HT1080 (cell line): ENCODE data around the gene LRRC43. TPM values are rescaled to one million over a fixed set of nuclear protein-coding genes. Genes with fewer than 3 reads are reported as not detected.
"Not testable (repeated sequence)": the region's sequence is repeated elsewhere in the genome, so short reads cannot be mapped to it uniquely, and the experiment has no call there.

Experiments
- DNase-seq: peaks from one replicate; pipeline ENCODE4 v3.0.0-alpha.2; 2015; ENCODE audit warnings: low read depth
- total RNA-seq: library from RNA; depleted of rRNA; stranded (reverse); fragments of >200 nt; shearing (Covaris generic); gene quantifications from 2 replicates; pipeline ENCODE4 v1.2.3, GENCODE V29; 2014

LRRC43 gene
- total RNA-seq, 1 experiment from 2014 or later = not detected

DNA sequence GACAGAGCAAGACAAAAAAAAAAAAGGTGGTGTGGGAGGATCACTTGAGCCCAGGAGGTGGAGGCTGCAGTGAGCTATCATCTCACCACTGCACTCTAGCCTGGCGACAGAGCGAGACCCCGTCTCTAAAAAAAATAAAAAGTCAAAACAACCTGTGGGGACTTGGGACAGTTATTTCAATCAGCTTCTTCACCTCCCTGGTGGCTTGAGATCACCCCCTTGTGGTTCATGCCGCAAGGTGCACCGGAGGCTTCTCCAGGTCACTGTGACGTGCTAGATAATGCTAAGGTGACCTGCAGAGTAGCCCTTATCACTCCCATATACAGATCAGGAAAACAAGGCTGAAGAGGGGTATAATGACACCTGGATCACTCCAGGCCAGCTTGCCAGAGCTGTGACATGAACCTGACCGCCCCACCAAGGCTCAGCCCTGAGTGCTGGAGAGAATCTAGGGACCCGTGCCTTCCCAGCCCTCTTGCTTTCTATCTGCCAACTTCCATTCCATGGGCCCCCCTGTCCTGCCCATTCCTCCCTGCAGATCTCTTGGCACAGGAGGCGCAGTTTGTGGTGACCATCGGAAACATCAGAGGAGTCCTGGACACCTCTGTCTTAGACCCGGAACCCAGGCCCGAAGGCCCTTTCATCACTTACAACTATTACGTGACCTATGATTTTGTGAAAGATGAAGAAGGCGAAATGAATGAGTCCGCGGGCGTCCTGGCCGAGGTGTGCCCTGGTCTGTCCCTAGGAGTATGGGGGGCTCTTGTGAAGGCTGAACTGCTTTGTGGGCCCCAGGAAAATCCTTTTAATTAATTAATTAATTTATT, 8.1 kb downstream of the LRRC43 start:
- DNase-seq = peak; percentile 60

- no peak for DNase-seq
Measured at GRCh38 chr12:122192441-122192840, 9.5 kb downstream of the LRRC43 start.

- no peak for DNase-seq
Measured at GRCh38 chr12:122194804-122195203, 11.9 kb downstream of the LRRC43 start.

DNA sequence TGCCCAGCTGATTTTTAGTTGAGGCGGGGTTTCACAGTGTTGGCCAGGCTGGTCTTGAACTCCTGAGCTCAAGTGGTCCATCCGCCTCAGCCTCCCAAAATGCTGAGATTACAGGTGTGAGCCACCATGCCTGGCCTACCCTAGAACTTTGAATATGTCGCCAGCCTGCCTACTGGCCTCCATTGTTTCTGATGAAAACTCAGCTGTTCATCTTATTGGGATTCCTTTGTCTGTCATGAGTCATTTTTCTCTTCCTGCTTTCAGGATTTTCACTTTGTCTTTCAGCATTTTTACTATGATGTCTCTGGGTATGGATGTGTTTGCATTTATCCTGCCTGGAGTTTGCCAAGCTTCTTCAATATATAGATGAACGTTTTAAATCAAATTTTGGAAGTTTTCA, 12.5 kb downstream of the LRRC43 start:
- no peak for DNase-seq

DNA sequence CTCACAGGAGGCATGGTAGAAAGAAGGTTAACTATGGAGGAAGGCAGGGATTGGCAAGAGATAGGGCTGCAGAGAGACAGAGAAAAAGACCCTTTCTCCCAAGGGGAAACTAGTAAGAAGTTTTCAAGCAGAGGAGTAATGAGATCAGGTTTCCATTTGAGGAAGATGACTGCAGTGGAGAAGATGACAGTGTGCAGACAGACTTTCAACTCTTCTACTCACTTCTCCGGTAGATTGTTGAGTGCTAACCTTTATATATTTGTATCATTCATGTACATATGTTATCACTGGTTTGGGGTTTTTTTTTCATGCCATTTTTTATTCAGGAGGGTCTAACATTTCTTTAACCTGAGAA, 14.7 kb downstream of the LRRC43 start:
- no peak for DNase-seq

DNA sequence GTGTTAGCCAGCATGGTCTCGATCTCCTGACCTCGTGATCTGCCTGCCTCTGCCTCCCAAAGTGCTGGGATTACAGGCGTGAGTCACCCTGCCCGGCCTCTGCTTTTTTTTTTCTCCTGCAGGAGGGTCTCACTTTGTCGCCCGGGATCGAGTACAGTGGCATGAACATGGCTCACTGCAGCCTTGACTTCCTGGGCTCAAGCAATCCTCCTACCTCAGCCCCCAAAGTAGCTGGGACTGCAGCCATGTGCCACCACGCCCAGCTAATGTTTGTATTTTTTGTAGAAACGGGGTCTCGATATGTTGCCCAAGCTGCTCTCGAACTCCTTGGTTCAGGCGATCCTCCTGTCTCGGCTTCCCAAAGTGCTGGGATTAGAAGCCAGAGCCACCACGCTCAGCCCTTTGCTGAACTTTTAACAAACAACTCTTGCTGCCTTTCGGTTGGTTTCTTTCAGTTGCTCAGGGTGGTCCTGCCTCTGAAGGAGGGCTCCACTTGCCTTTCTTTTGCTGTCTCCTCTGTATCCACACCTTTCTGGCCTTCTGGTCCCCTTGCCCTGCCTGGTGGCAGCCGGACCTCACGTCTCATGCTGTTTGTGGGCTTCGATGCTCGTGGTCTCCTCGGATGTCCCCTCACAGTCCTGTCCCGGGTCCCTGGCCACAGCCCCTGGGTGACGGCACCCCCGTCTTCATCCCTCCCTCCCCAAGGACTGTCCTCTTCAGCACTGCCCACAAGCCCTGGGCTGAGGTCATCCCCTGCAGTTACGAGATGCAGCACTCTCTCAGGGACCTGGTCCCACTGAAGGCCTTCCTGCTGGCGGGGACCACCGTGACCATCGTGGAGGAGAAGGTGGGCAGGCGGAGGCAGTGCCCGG, 16.8 kb downstream of the LRRC43 start:
- DNase-seq = no peak

- DNase-seq = no peak
Measured at GRCh38 chr12:122200541-122201175, 17.7 kb downstream of the LRRC43 start.

GRCh38 chr12:122201381-122201780, 18.5 kb downstream of the LRRC43 start:
- DNase-seq = no peak

DNA sequence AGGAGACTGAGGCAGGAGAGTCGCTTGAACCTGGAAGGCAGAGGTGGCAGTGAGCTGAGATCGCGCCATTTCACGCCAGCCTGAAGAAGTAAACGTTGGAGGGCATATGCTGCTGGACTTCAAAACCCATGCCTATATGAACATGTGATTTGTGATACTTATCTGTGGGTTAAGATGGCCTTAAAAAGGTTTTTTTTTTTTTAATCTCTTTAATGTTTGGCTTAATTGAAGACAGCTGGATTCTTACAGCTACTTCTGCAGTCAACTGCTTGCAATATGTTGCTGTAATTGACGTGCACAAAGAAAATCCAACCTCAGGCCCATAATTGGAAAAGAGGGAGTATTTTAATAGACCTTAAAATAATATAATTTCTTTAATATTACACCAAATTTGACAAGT, 19.1 kb downstream of the LRRC43 start:
- DNase-seq = no peak

DNA sequence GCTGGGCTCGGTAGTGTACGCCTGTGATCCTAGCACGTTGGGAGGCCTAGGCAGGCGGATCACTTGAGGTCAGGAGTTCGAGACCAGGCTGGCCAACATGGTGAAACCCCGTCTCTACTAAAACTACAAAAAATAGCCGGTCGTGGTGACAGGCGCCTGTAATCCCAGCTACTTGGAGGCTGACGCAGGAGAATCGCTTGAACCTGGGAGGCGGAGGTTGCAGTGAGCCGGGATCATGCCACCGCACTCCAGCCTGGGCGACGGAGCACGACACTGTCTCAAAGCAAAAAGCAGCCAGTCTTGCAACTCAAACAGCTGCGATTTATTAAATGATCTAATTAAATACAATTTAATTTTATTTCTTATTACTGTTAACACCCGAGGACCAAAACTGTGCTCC, 19.9 kb downstream of the LRRC43 start:
- DNase-seq = not testable (repeated sequence)

DNA sequence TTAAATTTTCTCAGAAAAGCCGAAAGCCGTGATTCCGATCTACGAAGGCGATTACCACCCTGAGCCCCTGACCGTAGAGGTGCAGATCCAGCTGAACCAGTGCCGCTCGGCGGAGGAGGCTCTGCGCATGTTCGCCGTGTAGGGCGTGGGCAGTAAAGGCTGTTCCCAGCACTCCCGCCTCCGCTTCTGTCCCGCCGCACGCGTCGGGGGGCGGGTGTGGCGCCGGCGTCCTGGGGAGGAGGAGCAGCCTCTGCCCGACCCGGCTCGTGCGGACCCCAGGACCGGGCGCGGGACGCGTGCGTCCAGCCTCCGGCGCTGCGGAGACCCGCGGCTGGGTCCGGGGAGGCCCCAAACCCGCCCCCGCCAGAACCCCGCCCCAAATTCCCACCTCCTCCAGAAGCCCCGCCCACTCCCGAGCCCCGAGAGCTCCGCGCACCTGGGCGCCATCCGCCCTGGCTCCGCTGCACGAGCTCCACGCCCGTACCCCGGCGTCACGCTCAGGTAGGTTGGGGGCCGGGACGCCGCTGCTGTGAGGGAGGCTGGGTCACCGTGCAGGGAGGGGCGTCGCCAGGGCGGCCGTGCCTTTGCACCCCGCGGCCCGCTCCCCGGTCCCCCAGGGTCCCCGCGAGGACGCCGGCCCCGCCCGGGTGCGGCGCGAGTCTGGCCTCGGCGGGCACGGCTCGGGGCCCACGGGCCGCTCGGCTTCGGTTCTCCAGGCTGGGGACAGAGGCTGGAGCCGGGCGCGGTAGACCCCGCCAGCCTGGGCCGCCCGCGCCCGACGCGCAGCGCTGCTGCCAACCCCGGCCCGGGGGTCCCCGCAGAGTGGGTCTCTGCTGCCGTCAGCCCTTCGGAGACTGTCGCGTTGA, 20.6 kb downstream of the LRRC43 start, which contains the start of gene B3GNT4:
Gene B3GNT4, plus strand, starts transcription at position 409 of the 866 bp plus-strand sequence. CDS start 910 bp downstream, outside the sequence.
- DNase-seq = peak; percentile 56

GRCh38 chr12:122204167-122205052, 21.5 kb downstream of the LRRC43 start:
- no peak for DNase-seq

- DNase-seq = no peak
Measured at GRCh38 chr12:122205053-122205925, 22.4 kb downstream of the LRRC43 start.

GRCh38 chr12:122206111-122206881, 23.4 kb downstream of the LRRC43 start:
- DNase-seq = no peak

- no peak for DNase-seq
Measured at GRCh38 chr12:122206976-122207375, 24.1 kb downstream of the LRRC43 start.

- no peak for DNase-seq
Measured at GRCh38 chr12:122207391-122207790, 24.5 kb downstream of the LRRC43 start.

- DNase-seq = no peak
Measured at GRCh38 chr12:122208073-122208820, 25.3 kb downstream of the LRRC43 start.
